Measurements from ENCODE around the gene RCN1.

Gene RCN1

GRCh38 chr11:32137869-32138268 is 47.0 kb downstream of the RCN1 start:
- TF ChIP-seq SPI1 (IDR thresholded peaks at IDR 0.05; ENCODE audit: borderline replicate concordance, low read depth) (no peak), REST (IDR thresholded peaks at IDR 0.05; ENCODE audit: insufficient replicate concordance, low read depth) (no peak), GABPA (IDR thresholded peaks at IDR 0.05; ENCODE audit: low read depth) (no peak), POLR2AphosphoS5 (IDR thresholded peaks at IDR 0.05; ENCODE audit: low read depth) (no peak), CTCF (IDR thresholded peaks at IDR 0.05; ENCODE audit: insufficient read depth, low read length) (no peak)
- Histone ChIP-seq H3K27me3 (ENCODE audit: insufficient read depth, poor library complexity, severe bottlenecking) (no peaks in the 10 kb centered on the region), H3K27ac (replicated peaks) (no peak overlapping the region), H3K4me3 (replicated peaks; ENCODE audit: insufficient read depth, low read length) (no peak overlapping the region)
- DNase-seq (ENCODE audit: low read depth in 1 of 2, low spot score in 1 of 2) = no peak

- TF ChIP-seq GABPA (IDR thresholded peaks at IDR 0.05; ENCODE audit: low read depth) = no peak
- TF ChIP-seq CTCF (IDR thresholded peaks at IDR 0.05; ENCODE audit: insufficient read depth, low read length) = no peak
- no peak for TF ChIP-seq REST (IDR thresholded peaks at IDR 0.05; ENCODE audit: insufficient replicate concordance, low read depth)
- no peak for TF ChIP-seq SPI1 (IDR thresholded peaks at IDR 0.05; ENCODE audit: borderline replicate concordance, low read depth)
- TF ChIP-seq POLR2AphosphoS5 (IDR thresholded peaks at IDR 0.05; ENCODE audit: low read depth) = no peak
- Histone ChIP-seq H3K4me3 (replicated peaks; ENCODE audit: insufficient read depth, low read length) (no peak overlapping the region), H3K27ac (replicated peaks) (no peak overlapping the region), H3K27me3 (ENCODE audit: insufficient read depth, poor library complexity, severe bottlenecking) (no peaks in the 10 kb centered on the region)
- DNase-seq (ENCODE audit: low read depth in 1 of 2, low spot score in 1 of 2) = no peak
Measured at GRCh38 chr11:32138902-32139301, 48.0 kb downstream of the RCN1 start.

- H3K27ac ChIP-seq (replicated peaks) = no peak overlapping the region
Measured at GRCh38 chr11:32139896-32140520, 49.1 kb downstream of the RCN1 start.

More at GRCh38 chr11:32139896-32140520, 49.1 kb downstream of the RCN1 start:
- no peak for DNase-seq (ENCODE audit: low read depth in 1 of 2, low spot score in 1 of 2)
- TF ChIP-seq POLR2AphosphoS5 (IDR thresholded peaks at IDR 0.05; ENCODE audit: low read depth) (no peak), GABPA (IDR thresholded peaks at IDR 0.05; ENCODE audit: low read depth) (no peak), SPI1 (IDR thresholded peaks at IDR 0.05; ENCODE audit: borderline replicate concordance, low read depth) (no peak), CTCF (IDR thresholded peaks at IDR 0.05; ENCODE audit: insufficient read depth, low read length) (no peak), REST (IDR thresholded peaks at IDR 0.05; ENCODE audit: insufficient replicate concordance, low read depth) (no peak)
- Histone ChIP-seq H3K4me3 (replicated peaks; ENCODE audit: insufficient read depth, low read length) (no peak overlapping the region), H3K27me3 (ENCODE audit: insufficient read depth, poor library complexity, severe bottlenecking) (no peaks in the 10 kb centered on the region)
